KG1 (cell line): ENCODE measurements around the gene C3orf20.
"Not testable (repeated sequence)": the region's sequence is repeated elsewhere in the genome, so short reads cannot be mapped to it uniquely, and the experiment has no call there.

Source experiments
- DNase-seq: peaks from one replicate; lab custom pipeline; 2025; lab: John Stamatoyannopoulos, UW

The C3orf20 gene

GRCh38 chr3:14700891-14701290 lies 25.9 kb downstream of the C3orf20 start:
- DNase-seq = no peak

- DNase-seq = no peak
Measured at GRCh38 chr3:14701676-14702075, 26.7 kb downstream of the C3orf20 start.

GRCh38 chr3:14703128-14703750 lies 28.3 kb downstream of the C3orf20 start:
- DNase-seq = no peak

- DNase-seq = no peak
Measured at GRCh38 chr3:14703791-14704190, 28.9 kb downstream of the C3orf20 start.

GRCh38 chr3:14706096-14706495 lies 31.2 kb downstream of the C3orf20 start:
- no peak for DNase-seq

- no peak for DNase-seq
Measured at GRCh38 chr3:14716591-14716990, 41.6 kb downstream of the C3orf20 start.

GRCh38 chr3:14717307-14717706 lies 42.4 kb downstream of the C3orf20 start:
- no peak for DNase-seq

- no peak for DNase-seq
Measured at GRCh38 chr3:14718539-14718938, 43.6 kb downstream of the C3orf20 start.

GRCh38 chr3:14719006-14719405 lies 44.1 kb downstream of the C3orf20 start:
- DNase-seq = no peak

- no peak for DNase-seq
Measured at GRCh38 chr3:14721126-14721864, 46.4 kb downstream of the C3orf20 start.

- no peak for DNase-seq
Measured at GRCh38 chr3:14725013-14725412, 50.1 kb downstream of the C3orf20 start.

GRCh38 chr3:14725564-14726440 lies 50.9 kb downstream of the C3orf20 start:
- DNase-seq = no peak

GRCh38 chr3:14726441-14726780 lies 51.5 kb downstream of the C3orf20 start:
- no peak for DNase-seq

GRCh38 chr3:14728113-14728512 lies 53.2 kb downstream of the C3orf20 start:
- no peak for DNase-seq

- DNase-seq = no peak
Measured at GRCh38 chr3:14730703-14731382, 55.9 kb downstream of the C3orf20 start.

- no peak for DNase-seq
Measured at GRCh38 chr3:14740983-14741382, 66.0 kb downstream of the C3orf20 start.

- no peak for DNase-seq
Measured at GRCh38 chr3:14741510-14741909, 66.6 kb downstream of the C3orf20 start.

GRCh38 chr3:14744556-14744955 lies 69.6 kb downstream of the C3orf20 start:
- no peak for DNase-seq

- no peak for DNase-seq
Measured at GRCh38 chr3:14750650-14751049, 75.7 kb downstream of the C3orf20 start.

- DNase-seq = not testable (repeated sequence)
Measured at GRCh38 chr3:14752979-14753378, 78.0 kb downstream of the C3orf20 start.

GRCh38 chr3:14757153-14757700 lies 82.3 kb downstream of the C3orf20 start:
- no peak for DNase-seq

- DNase-seq = no peak
Measured at GRCh38 chr3:14758297-14758696, 83.4 kb downstream of the C3orf20 start.
